ENCODE results near the gene EPHB1.

The EPHB1 gene

DNA sequence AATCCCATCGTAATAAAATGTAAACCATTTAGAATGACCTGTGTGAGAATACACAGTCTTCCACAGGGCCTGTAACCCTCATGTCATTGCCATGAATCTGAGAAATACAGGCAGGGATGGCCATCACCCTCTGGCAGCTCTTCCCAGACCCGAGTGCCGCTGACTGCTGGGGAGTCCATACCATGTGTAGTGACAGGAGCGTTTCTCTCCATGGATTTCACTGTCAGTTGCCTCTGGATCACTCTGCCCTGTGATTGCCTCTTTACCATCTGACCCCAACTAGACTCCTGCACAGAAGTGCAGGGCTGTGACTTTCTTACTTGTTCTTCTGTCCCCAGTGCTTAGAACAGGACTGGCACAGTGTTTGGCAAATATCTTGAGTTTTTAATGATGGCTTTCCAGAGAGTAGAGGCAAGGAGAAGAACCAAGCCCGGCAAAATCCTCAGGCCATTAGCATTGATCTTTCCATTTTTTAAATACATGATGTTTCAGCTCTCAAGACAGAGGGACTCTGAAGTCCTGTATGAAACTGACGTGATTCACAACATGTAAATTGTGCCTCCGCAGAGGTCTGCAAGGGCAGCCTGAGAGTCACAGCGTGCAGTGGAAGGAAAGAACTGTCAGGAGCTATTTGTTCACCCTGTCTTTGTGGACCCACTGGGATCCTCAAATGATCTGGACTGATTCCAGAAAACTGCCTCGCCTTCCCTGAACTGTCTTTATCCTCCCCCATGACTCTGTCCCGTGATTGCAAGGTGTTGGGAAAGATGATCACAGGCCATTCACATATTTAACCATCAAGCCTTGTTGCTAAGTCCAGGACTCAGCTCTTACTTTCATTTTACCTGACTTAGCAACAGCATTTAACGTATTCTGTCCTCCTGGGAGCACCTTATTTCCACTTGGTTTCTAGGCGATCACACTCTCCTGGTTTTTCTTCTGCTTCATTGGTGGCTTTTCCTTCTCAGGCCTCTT is 354.9 kb downstream of the EPHB1 start:
- H3K4me3 ChIP-seq (ENCODE audit: low read length): no peak overlapping the region
- no peak for TF ChIP-seq ZNF274 (IDR thresholded peaks at IDR 0.05; ENCODE audit: low read depth, low read length)

DNA sequence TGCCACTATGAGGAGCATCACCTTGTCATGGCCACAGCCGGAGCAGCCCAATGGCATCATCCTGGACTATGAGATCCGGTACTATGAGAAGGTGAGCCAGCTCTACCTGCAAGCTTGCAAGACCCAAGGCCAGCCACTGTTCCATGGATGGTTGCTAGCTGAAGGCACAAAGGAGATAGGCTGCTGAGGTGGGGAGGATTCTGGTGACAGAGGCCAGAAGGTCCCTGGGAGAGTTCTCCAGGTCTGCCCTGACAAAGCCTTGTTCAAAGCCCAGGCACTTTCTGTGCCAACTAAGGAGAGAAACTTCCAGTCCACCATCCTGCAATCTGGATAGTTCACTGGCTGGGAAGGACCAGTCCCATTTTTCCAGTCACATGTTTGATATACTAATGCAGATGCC is 359.1 kb downstream of the EPHB1 start:
- H3K4me3 ChIP-seq (ENCODE audit: low read length): no peak overlapping the region
- no peak for TF ChIP-seq ZNF274 (IDR thresholded peaks at IDR 0.05; ENCODE audit: low read depth, low read length)

DNA sequence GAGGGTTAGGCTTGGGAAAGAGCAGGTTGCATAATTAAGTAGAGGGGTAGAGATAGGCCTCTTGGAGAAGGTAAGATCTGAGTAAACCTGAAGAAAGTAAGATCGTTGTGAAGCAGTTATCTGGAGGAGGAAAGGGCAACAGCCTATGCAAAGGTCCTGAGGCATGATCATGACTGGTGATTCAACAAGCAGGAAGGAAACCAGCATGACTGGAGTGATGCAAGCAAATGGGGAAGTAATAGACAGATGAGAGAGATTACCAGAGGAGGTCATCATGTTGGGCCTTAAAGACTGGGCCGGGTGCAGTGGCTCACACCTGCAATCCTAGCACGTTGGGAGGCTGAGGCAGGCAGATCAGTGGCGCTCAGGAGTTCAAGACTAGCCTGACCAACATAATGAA is 360.2 kb downstream of the EPHB1 start:
- TF ChIP-seq ZNF274 (IDR thresholded peaks at IDR 0.05; ENCODE audit: low read depth, low read length): no peak

DNA sequence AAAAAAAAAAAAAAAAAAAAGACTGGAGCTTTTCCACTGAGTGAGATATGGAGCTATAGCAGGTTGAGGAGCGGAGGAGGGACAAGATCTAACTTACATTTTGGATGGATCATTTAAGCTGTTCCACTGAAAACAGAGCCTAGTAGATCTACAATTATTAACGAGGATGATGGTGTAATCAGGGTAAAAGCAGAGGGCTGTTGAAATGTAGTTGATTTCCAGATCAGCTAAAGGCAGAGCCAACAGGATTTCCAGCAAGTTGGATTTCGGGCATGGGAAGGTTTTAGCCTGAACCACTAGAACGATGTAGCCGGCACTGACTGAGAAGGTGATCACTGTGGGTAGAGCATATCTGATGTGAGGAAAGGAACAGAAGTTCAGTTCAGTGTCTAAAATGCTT is 360.7 kb downstream of the EPHB1 start:
- H3K4me3 ChIP-seq (ENCODE audit: low read length): no peak overlapping the region
- no peak for TF ChIP-seq ZNF274 (IDR thresholded peaks at IDR 0.05; ENCODE audit: low read depth, low read length)

More for the DNA sequence above, 360.2 kb downstream of the EPHB1 start:
- H3K4me3 ChIP-seq (ENCODE audit: low read length): no peak overlapping the region

DNA sequence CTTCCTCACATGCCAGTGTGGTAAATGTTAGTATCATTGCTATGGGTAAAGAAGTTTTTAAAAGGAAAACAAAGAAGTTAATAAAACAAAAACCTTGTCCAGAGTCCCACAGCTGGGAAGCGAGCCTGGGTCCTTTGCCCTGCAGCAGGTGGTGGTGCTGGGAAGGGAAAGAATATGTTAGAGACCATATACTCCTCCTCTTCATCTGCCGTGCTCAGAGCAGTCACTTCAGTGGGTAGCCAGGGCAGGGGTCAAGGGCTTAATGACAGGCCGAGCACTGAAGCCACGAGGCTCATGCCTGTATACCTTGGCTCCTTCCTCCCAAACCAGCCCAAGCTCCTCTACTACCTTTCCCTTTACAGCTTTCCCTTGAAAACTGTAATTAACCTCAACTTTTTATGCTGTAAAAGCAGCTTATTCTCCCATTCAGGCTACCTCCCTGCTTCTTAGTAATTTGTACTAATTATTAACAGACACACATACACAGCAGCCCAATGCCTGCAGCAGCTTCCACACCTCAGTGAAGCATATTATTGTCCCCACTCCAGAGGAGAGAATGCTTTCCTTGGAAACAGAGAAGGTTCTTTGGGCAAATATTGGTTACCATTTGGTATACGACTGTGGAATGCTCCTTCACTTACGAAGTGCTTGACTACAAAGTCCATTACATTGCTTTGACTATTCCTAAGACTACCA is 362.1 kb downstream of the EPHB1 start:
- no peak overlapping the region for H3K4me3 ChIP-seq (ENCODE audit: low read length)
- TF ChIP-seq ZNF274 (IDR thresholded peaks at IDR 0.05; ENCODE audit: low read depth, low read length): no peak

DNA sequence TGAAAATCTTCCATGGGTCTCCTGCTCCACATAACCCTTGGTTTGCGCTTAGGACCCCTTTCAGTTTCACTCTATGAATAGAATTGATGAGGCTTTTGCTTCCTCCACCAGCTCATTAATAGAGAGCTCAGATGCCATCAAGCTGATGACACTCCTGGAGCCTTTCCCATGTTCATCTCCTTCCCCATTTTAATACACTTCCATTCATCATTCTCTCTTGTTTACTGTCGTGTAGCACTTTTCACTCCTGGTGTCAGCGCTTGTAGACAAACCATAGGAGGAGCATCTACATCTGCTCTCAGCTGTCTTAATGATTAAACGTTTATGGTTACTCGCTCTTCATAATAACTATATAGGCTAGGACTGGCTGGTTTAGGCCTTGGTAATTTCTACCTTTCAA is 363.5 kb downstream of the EPHB1 start:
- no peak overlapping the region for H3K4me3 ChIP-seq (ENCODE audit: low read length)
- TF ChIP-seq ZNF274 (IDR thresholded peaks at IDR 0.05; ENCODE audit: low read depth, low read length): no peak

DNA sequence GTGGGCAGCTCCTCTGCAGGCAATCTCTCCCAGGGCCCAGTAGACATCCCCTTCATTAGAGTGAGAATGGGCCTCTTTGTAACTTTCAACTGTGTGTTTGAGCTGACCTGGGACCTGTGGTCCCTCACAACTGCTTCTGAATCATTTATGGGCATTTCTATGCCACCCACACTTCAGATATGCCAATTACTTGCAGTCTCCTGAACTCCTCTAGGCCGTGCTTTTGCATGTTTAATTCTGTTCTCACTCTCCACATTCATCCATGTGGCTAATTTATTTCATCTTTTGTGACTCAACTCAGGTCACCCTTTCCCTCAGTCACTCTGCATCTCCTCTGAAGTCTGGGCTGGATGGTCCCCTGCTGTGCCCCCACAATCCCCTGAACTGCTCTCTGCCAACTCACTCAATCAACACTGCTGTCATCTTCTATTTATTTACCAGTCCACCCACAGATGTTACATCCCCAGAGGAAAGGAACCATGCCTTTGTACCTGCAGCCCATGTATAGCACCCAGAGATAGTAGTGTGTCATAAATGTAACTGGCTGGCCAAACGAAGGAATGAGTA is 364.7 kb downstream of the EPHB1 start:
- no peak for TF ChIP-seq ZNF274 (IDR thresholded peaks at IDR 0.05; ENCODE audit: low read depth, low read length)
- H3K4me3 ChIP-seq (ENCODE audit: low read length): no peak overlapping the region

DNA sequence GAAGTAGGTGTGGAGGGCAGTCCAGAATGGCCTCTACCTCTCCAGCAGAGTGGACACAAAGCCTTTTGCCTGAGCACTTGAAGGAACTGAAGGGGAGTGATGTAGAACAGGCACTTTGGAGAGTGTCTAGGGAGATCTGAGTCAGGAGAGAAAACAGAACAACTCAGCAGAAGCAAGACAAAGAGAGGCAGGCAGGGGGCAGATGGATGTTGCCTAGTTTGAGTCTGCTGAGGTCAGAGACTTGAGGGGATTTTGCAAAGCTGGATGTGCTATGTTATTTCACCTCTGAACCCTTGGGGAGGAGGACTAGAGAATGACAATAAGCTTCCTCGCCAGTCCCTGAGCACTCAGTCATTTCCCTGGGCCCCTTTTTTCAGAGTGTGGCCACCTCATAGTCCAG is 366.4 kb downstream of the EPHB1 start:
- no peak overlapping the region for H3K4me3 ChIP-seq (ENCODE audit: low read length)
- no peak for TF ChIP-seq ZNF274 (IDR thresholded peaks at IDR 0.05; ENCODE audit: low read depth, low read length)

DNA sequence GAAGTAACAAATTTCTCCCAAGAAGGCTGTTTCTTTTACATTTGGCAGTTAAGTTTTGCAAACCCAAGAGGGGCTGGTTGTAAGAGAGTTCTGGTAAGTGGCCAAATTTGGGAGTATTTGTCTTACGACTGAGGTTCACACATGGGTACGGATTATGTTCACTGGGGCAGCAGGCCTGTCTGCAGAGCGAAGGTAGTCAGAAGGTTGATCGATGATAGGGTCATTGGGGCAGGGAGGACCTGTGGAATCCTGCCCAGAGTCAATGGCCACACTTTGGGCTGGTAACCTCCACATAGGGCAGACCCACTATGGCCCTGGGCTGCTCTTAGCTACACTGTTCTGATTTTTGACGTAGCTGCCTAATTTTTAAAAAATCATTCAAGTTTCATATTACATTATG is 368.6 kb downstream of the EPHB1 start:
- TF ChIP-seq ZNF274 (IDR thresholded peaks at IDR 0.05; ENCODE audit: low read depth, low read length): no peak
- no peak overlapping the region for H3K4me3 ChIP-seq (ENCODE audit: low read length)

DNA sequence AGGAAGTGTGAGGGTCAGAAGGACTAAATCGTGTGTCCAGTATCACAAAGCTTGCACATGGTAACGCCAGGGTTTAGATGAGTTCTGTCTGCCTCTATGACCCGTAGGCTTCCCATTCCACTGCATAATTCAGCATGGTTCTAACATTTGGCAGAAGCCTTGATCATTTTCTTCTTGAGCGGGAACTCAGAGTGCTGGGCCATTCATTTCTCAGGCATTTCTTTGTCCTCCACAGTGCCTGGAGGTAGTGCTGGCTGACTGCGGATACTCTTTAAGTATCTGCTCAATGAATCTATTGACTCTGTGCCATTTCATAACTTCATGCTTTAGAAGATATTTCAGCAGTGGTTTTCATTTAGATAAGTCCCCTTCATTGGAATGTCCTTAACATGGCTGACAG is 370.2 kb downstream of the EPHB1 start:
- no peak overlapping the region for H3K4me3 ChIP-seq (ENCODE audit: low read length)
- no peak for TF ChIP-seq ZNF274 (IDR thresholded peaks at IDR 0.05; ENCODE audit: low read depth, low read length)

DNA sequence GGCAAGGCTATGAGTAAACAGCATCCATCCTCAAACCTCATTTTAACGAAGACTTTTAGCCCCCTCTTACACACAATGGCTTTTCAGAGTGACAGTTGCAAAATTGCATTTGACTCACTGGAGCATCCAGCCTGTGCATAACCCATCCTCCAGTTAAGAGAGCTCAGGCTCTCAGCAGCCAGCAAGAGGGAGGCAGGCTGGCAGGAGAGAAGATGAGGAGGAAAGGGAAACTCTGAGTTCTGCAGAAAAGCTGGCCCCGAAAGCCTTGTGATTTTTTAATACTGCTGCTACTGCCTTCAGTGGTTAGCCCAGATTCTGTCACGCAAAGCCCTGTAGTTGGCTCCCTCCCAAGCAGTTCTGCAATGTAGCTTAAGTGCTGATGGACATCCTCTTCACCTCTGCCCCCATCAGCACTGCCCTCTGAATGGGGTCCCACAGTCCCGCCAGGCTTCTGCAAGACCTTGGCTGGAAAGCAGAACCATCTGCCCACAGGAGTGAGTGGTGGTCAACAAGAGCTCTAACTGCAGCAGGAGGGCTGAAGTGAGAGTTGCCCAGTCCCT is 371.3 kb downstream of the EPHB1 start:
- H3K4me3 ChIP-seq (ENCODE audit: low read length): no peak overlapping the region
- no peak for TF ChIP-seq ZNF274 (IDR thresholded peaks at IDR 0.05; ENCODE audit: low read depth, low read length)

DNA sequence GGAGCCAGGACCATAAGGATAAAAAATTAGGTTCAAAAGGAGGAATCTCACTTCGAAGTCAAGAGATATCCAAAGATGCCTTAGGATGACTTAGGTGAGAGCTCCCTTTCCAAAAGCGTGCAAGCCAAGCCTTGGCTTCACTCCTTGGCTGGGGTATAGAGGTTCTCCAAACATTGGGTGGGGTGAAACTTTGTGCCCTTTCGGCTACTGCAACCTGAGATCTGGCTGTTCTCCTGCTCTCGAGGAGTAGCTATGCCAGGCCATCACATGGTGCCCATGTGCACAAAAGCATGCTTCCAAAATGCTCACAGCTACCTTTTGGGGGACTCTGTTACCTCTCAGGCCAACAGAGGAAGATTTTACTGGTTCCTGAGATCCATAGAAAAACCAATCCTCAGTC is 373.8 kb downstream of the EPHB1 start:
- H3K4me3 ChIP-seq (ENCODE audit: low read length): no peak overlapping the region
- TF ChIP-seq ZNF274 (IDR thresholded peaks at IDR 0.05; ENCODE audit: low read depth, low read length): no peak

DNA sequence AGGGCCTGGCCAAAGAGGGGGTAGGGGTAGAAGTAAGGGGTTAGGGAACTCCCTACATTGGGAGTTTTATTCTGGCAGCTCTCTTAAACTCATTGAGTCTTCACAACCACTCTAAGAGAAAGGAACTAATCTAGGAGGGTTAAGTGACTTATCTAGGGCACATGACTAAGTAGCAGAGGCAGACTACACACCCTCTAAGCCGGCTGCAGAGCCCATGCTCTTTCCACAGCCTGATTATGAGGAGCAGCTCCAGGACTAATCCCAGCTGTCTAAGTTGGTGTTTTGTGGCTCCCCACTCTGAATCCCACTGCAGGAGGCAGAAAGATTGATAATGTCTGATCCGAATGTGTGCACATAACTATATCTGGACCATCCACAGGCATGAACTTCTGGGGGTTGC is 374.6 kb downstream of the EPHB1 start:
- no peak for TF ChIP-seq ZNF274 (IDR thresholded peaks at IDR 0.05; ENCODE audit: low read depth, low read length)

DNA sequence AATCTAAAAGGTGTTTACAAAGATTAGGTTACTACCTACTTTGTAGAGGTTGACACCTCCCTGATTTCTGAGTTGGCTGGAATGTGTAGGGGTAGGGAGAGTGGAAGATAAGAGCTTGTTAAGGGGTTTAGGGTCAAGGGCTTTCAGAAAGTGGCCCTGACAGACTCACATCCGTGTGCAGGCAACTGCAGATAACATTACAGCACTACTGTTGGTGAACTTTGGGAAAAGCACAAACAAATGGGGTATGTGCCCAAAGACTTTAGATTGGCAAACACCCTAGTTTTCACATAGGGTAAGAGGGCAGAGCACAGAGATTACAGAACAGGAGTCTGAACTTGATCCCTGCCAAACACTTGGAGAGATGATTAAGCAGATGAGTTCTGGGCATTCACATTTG is 375.7 kb downstream of the EPHB1 start:
- no peak for TF ChIP-seq ZNF274 (IDR thresholded peaks at IDR 0.05; ENCODE audit: low read depth, low read length)
- H3K4me3 ChIP-seq (ENCODE audit: low read length): no peak overlapping the region

More for the DNA sequence above, 374.6 kb downstream of the EPHB1 start:
- no peak overlapping the region for H3K4me3 ChIP-seq (ENCODE audit: low read length)
